NOMO-1 treated with DMSO at 0.1 percent for 48 hours (cell line): ENCODE data around the gene MARCOL.
"Not testable (repeated sequence)": the region's sequence is repeated elsewhere in the genome, so short reads cannot be mapped to it uniquely, and the experiment has no call there.

Source experiments
- DNase-seq: peaks from one replicate; lab custom pipeline; 2025; ENCODE audit not compliant: unreplicated experiment; lab: John Stamatoyannopoulos, UW

The MARCOL gene

DNA sequence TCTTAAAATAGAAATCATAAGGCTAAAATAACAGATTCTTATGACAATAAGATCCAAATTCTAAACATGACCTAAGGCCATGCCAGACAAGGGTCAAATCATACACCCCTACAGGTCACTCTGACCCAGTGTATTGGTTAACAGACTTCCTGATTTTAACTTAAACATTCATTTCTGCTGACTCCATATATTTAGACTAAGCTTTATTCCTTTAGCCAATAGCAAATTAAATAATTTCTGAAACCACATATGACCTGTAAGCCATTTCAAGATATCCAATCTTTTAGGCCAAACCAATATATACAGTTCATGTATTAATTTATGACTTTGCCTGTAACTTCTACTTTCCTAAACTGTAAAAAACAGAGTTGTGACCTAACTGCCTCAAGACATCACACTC lies 22.9 kb downstream of the MARCOL start:
- DNase-seq = no peak

- no peak for DNase-seq
These were observed 29.6 kb downstream of the MARCOL start for GRCh38 chr5:148267962-148268361.

DNA sequence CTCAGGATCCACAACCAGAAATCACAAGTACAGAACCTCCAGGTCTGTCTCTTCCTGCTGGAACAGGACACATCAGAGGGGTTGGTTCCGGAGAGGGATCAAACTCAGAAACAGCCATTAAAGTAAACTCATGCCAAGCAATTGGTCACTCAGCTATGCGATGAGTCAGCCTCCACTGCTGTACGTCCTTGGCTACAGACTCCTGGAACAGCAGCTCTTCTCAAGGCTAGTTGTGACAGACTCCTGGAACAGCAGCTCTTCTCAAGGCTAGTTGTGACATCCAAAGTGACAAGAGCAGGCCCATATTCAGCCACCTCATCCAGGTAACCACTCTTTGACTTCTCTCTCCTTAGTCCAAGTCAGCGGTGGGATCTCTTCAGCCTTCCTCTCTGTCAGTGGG lies 30.2 kb downstream of the MARCOL start, which contains the start of gene SPINK13:
Gene SPINK13 (plus strand): TSS at position 229 of the 400 bp plus-strand sequence. CDS start 1,279 bp downstream, outside the sequence.
- no peak for DNase-seq

DNA sequence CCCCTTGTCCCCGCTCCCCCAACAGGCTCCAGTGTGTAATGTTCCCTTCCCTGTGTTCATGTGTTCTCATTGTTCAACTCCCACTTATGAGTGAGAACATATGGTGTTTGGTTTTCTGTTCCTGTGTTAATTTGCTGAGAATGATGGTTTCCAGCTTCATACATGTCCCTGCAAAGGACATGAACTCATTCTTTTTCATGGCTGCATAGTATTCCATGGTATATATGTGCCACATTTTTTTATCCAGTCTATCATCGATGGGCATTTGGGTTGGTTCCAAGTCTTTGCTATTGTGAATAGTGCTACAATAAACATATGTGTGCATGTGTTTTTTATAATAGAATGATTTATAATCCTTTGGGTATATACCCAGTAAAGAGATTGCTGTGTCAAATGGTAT lies 36.8 kb downstream of the MARCOL start:
- not testable (repeated sequence) for DNase-seq

- DNase-seq = not testable (repeated sequence)
These were observed 42.6 kb downstream of the MARCOL start for GRCh38 chr5:148280893-148281292.

- not testable (repeated sequence) for DNase-seq
These were observed 43.0 kb downstream of the MARCOL start for GRCh38 chr5:148281336-148281735.

DNA sequence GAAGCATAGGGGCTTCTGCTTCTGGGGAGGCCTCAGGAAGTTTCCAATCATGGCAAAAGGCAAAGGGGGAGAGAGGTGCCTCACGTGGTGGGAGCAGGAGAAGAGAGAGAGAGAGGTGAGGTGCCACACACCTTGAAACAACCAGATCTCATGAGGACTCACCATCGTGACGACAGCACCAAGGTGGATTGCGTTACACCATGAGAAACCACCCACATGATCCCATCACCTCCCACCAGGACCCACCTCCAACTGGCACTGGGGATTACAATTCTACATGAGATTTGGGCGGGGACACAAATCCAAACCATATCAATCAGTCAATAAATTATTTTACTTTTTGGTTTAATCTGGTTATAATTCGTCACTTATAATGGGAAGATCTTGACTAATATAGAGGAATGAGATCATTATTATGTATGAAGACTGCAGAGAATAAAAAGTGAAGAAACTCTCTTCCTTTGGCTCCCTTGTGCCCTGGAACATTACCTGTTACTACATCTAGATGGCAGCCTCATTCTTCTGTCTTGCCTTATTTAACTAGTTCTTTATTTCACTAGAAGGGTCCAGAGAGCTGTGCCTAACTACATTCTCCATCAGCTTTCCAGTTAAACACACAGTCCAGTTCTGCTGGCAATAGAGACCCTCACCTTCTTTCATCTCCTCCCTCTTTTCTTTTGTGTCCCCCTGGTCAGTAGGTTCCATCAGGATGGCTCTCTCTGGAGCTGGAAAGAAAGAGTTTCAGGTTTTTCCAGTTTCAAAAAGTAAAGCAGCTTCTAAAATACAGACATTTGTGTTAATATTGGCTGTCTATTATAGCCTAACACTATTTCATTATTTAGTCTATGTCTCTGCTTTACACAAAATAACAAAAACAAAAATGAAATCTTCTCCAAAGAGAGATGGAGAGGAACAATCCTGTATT lies 52.2 kb downstream of the MARCOL start:
- DNase-seq = peak; percentile 29
